ENCODE results near the gene PCBP4.

Gene PCBP4

GRCh38 chr3:51978143-51978502 is 10.9 kb upstream of the PCBP4 start:
- DNase-seq (ENCODE audit: low read depth): no peak

GRCh38 chr3:51977446-51978142 is 10.3 kb upstream of the PCBP4 start:
- no peak for DNase-seq (ENCODE audit: low read depth)
- H3K4me3 ChIP-seq (ENCODE audit: low read depth, low read length): no peak overlapping the region

More at GRCh38 chr3:51978143-51978502, 10.9 kb upstream of the PCBP4 start:
- TF ChIP-seq CTCF (conservative IDR thresholded peaks at IDR 0.05; ENCODE audit: low read depth, low read length): no peak
- H3K4me3 ChIP-seq (ENCODE audit: low read depth, low read length): no peak overlapping the region

GRCh38 chr3:51975852-51976549 is 8.7 kb upstream of the PCBP4 start:
- peak; percentile 72 for DNase-seq (ENCODE audit: low read depth)
- TF ChIP-seq CTCF (conservative IDR thresholded peaks at IDR 0.05; ENCODE audit: low read depth, low read length): peak; percentile 26

More at GRCh38 chr3:51977446-51978142, 10.3 kb upstream of the PCBP4 start:
- TF ChIP-seq CTCF (conservative IDR thresholded peaks at IDR 0.05; ENCODE audit: low read depth, low read length): no peak

GRCh38 chr3:51974963-51975851 is 8.0 kb upstream of the PCBP4 start, which contains the start of gene ABHD14A:
Gene ABHD14A (plus strand): TSS chr3:51975064. CDS start chr3:51975136, 72 bp downstream.
- DNase-seq (ENCODE audit: low read depth): peak; percentile 68
- no peak for TF ChIP-seq CTCF (conservative IDR thresholded peaks at IDR 0.05; ENCODE audit: low read depth, low read length)
- peak within 1 kb of the TSS; percentile 86 for H3K4me3 ChIP-seq (ENCODE audit: low read depth, low read length)

More at GRCh38 chr3:51975852-51976549, 8.7 kb upstream of the PCBP4 start:
- peak overlapping the region; percentile 86 for H3K4me3 ChIP-seq (ENCODE audit: low read depth, low read length)

- no peak for DNase-seq (ENCODE audit: low read depth)
- no peak for TF ChIP-seq CTCF (conservative IDR thresholded peaks at IDR 0.05; ENCODE audit: low read depth, low read length)
These were observed 7.2 kb upstream of the PCBP4 start for GRCh38 chr3:51974277-51974962.

GRCh38 chr3:51971350-51971749 is 4.1 kb upstream of the PCBP4 start:
- TF ChIP-seq CTCF (conservative IDR thresholded peaks at IDR 0.05; ENCODE audit: low read depth, low read length): no peak
- no peak for DNase-seq (ENCODE audit: low read depth)
- H3K4me3 ChIP-seq (ENCODE audit: low read depth, low read length): no peak overlapping the region

More at GRCh38 chr3:51974277-51974962, 7.2 kb upstream of the PCBP4 start:
- peak overlapping the region; percentile 86 for H3K4me3 ChIP-seq (ENCODE audit: low read depth, low read length)

All from choroid plexus epithelial cell (primary cell).